ENCODE measurements around the gene FEM1C. TPM values are rescaled to one million over a fixed set of nuclear protein-coding genes. Genes with fewer than 3 reads are reported as not detected.

FEM1C gene
- total and polyA plus RNA-seq, 10 of the 15 experiments (the other 5 are each of a cell fraction or from before 2014, with no cell fraction given), result 1.9 to 15.6 (median 8.0) TPM

GRCh38 chr5:115588640-115589039 is 44.1 kb upstream of the FEM1C start (continued):
- TF ChIP-seq PBX3 (IDR thresholded peaks at IDR 0.05; ENCODE audit: insufficient replicate concordance, low read depth, low read length) (no peak), FOS (IDR thresholded peaks at IDR 0.05; ENCODE audit: borderline replicate concordance, extremely low read depth, insufficient read length) (no peak), POU2F2 (IDR thresholded peaks at IDR 0.05; ENCODE audit: borderline replicate concordance, low read depth, low read length) (no peak), SUZ12 (IDR thresholded peaks at IDR 0.05; ENCODE audit: unreplicated experiment) (no peak), HDAC6 (IDR thresholded peaks at IDR 0.05; ENCODE audit: unreplicated experiment) (no peak), MTA3 (IDR thresholded peaks at IDR 0.05; ENCODE audit: borderline replicate concordance, low read length) (no peak), ZBED1 (IDR thresholded peaks at IDR 0.05; ENCODE audit: borderline replicate concordance) (no peak), ZNF592 (IDR thresholded peaks at IDR 0.05) (no peak), ZSCAN29 (IDR thresholded peaks at IDR 0.05) (no peak), EP300 (IDR thresholded peaks at IDR 0.05; ENCODE audit: borderline replicate concordance in 1 of 2, control insufficient read depth in 1 of 2, low read depth in 2 of 2, low read length in 2 of 2) (no peak), RBBP5 (conservative IDR thresholded peaks at IDR 0.05) (no peak), SIX5 (IDR thresholded peaks at IDR 0.05; ENCODE audit: low read depth, low read length, severe bottlenecking) (no peak)

Measured in GM12878 (cell line).